ENCODE measurements around the gene PIP5K1C. TPM values are rescaled to one million over a fixed set of nuclear protein-coding genes. Genes with fewer than 3 reads are reported as not detected.

PIP5K1C gene
- polyA plus RNA-seq, 1 donor from 2014 or later, result 7.1 TPM

DNA sequence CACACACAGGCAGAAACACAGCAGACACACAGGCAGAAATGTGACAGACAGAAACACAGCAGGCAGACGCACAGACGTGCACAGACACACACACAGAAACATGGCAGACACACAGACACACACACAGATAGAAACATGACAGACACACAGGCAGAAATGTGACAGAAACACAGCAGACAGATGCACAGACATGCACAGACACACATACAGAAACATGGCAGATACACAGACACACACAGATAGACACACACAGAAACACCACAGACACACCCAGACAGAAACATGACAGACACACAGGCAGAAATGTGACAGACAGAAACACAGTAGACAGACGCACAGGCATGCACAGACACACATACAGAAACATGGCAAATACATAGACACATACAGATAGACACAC is 94.9 kb downstream of the PIP5K1C start:
- Histone ChIP-seq H3K27me3 (ENCODE audit: insufficient read depth, low read depth, low read length) (peaks cover 32% of the 10 kb centered on the region), H3K9ac (ENCODE audit: low read length) (no peak overlapping the region), H4K20me1 (ENCODE audit: insufficient read depth) (no peaks in the 10 kb centered on the region), H3K36me3 (ENCODE audit: insufficient read depth, low read length) (no peaks in the 10 kb centered on the region), H3K4me3 (ENCODE audit: low read length) (no peak overlapping the region), H3K27ac (ENCODE audit: low read length) (no peak overlapping the region), H3K79me2 (replicated peaks; ENCODE audit: insufficient read depth, low read length) (no peaks in the 10 kb centered on the region), H2AFZ (ENCODE audit: low read depth, low read length) (no peak overlapping the region), H3K9me2 (ENCODE audit: insufficient read depth, low read length) (no peaks in the 10 kb centered on the region), H3K4me2 (ENCODE audit: low read length) (no peak overlapping the region), H3K9me3 (ENCODE audit: low read length) (no peaks in the 10 kb centered on the region), H3F3A (ENCODE audit: insufficient read depth, low read length, poor library complexity, severe bottlenecking) (no peaks in the 10 kb centered on the region)
- TF ChIP-seq EP300 (conservative IDR thresholded peaks at IDR 0.05; ENCODE audit: poor library complexity, severe bottlenecking) (no peak), SMC3 (conservative IDR thresholded peaks at IDR 0.05; ENCODE audit: poor library complexity) (no peak), POLR2AphosphoS5 (IDR thresholded peaks at IDR 0.05) (no peak), MXI1 (conservative IDR thresholded peaks at IDR 0.05; ENCODE audit: poor library complexity, severe bottlenecking) (no peak)

DNA sequence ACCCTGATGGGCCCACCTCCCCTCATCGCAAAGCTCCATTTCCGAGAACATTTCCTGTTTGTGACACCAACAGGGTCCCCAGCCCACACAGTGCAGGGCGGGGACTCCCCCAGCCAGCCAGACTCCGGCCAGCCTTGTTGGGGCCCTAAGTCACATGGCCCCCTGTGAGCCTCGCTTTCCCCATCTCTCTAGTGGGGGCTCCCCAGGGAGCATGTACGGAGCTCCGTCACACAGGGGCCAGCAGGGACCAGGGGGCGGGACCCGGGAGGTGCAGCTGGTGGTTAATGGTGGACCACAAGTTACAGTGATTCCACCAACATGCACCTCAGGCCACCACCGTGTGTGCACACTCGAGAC is 95.3 kb downstream of the PIP5K1C start:
- H3K9ac ChIP-seq (ENCODE audit: low read length), result no peak overlapping the region
- no peaks in the 10 kb centered on the region for H3K79me2 ChIP-seq (replicated peaks; ENCODE audit: insufficient read depth, low read length)
- peaks cover 32% of the 10 kb centered on the region for H3K27me3 ChIP-seq (ENCODE audit: insufficient read depth, low read depth, low read length)
- H3K4me3 ChIP-seq (ENCODE audit: low read length), result no peak overlapping the region
- TF ChIP-seq CTCF (IDR thresholded peaks at IDR 0.05; ENCODE audit: poor library complexity, severe bottlenecking), result no peak
- TF ChIP-seq MXI1 (conservative IDR thresholded peaks at IDR 0.05; ENCODE audit: poor library complexity, severe bottlenecking), result no peak
- no peak for TF ChIP-seq EZH2 (IDR thresholded peaks at IDR 0.05; ENCODE audit: borderline replicate concordance, insufficient read depth, low read length, poor library complexity, severe bottlenecking)
- H4K20me1 ChIP-seq (ENCODE audit: insufficient read depth), result no peaks in the 10 kb centered on the region
- no peaks in the 10 kb centered on the region for H3K36me3 ChIP-seq (ENCODE audit: insufficient read depth, low read length)
- H3F3A ChIP-seq (ENCODE audit: insufficient read depth, low read length, poor library complexity, severe bottlenecking), result no peaks in the 10 kb centered on the region
- H3K4me2 ChIP-seq (ENCODE audit: low read length), result no peak overlapping the region
- no peak overlapping the region for H2AFZ ChIP-seq (ENCODE audit: low read depth, low read length)
- H3K27ac ChIP-seq (ENCODE audit: low read length), result no peak overlapping the region
- H3K9me3 ChIP-seq (ENCODE audit: low read length), result no peaks in the 10 kb centered on the region
- no peaks in the 10 kb centered on the region for H3K9me2 ChIP-seq (ENCODE audit: insufficient read depth, low read length)

DNA sequence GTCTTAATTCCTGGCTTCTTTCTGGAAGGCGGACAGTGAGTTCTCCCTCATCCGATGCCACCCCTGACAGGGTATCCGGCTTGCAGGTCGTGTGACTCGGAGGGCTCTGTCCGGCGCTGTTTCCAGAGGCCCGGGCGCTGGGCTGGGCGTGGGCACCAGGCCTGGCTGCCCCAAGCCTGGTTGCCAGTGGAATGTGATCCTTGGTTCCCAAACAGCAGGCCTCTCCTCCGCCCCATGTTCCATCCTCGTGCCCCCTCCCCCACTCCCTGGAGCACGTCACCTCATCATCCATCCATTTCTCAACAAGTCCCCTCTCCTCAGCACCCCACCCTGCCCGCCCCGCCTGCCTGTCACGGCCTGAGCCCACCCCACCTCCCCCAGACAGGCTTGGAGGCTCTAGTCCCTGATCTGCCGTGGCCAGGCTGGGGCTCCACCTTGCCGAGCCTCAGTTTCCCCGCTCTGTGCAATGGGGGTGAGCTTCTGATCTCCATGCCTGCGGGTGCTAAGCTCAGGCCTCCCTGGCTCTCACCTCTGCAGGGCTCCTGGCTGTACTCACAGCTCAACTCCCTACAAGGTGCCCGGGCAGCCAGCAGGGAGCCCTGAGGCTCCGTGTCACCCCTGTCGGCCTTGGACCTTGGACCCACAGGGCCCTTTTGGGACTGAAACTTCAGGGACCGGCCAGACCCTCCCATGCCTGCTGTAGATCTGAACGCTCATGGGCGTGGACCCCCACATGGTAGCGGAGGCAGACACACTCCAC is 95.9 kb downstream of the PIP5K1C start:
- no peak overlapping the region for H3K4me2 ChIP-seq (ENCODE audit: low read length)
- H3K27me3 ChIP-seq (ENCODE audit: insufficient read depth, low read depth, low read length), result peaks cover 32% of the 10 kb centered on the region
- no peak overlapping the region for H2AFZ ChIP-seq (ENCODE audit: low read depth, low read length)
- H3K9ac ChIP-seq (ENCODE audit: low read length), result no peak overlapping the region
- TF ChIP-seq REST (IDR thresholded peaks at IDR 0.05; ENCODE audit: borderline replicate concordance), result no peak
- TF ChIP-seq RAD21 (conservative IDR thresholded peaks at IDR 0.05), result no peak
- no peak for TF ChIP-seq EZH2 (IDR thresholded peaks at IDR 0.05; ENCODE audit: borderline replicate concordance, insufficient read depth, low read length, poor library complexity, severe bottlenecking)
- TF ChIP-seq TAF1 (IDR thresholded peaks at IDR 0.05; ENCODE audit: low read depth), result no peak
- no peak for TF ChIP-seq POLR2AphosphoS5 (IDR thresholded peaks at IDR 0.05)
- no peak for TF ChIP-seq SMC3 (conservative IDR thresholded peaks at IDR 0.05; ENCODE audit: poor library complexity)
- no peak for TF ChIP-seq MXI1 (conservative IDR thresholded peaks at IDR 0.05; ENCODE audit: poor library complexity, severe bottlenecking)
- no peaks in the 10 kb centered on the region for H3F3A ChIP-seq (ENCODE audit: insufficient read depth, low read length, poor library complexity, severe bottlenecking)
- no peaks in the 10 kb centered on the region for H3K9me2 ChIP-seq (ENCODE audit: insufficient read depth, low read length)
- H3K27ac ChIP-seq (ENCODE audit: low read length), result no peak overlapping the region
- H3K79me2 ChIP-seq (replicated peaks; ENCODE audit: insufficient read depth, low read length), result no peaks in the 10 kb centered on the region
- H3K9me3 ChIP-seq (ENCODE audit: low read length), result no peaks in the 10 kb centered on the region
- H3K36me3 ChIP-seq (ENCODE audit: insufficient read depth, low read length), result no peaks in the 10 kb centered on the region
- no peak overlapping the region for H3K4me3 ChIP-seq (ENCODE audit: low read length)
- no peaks in the 10 kb centered on the region for H4K20me1 ChIP-seq (ENCODE audit: insufficient read depth)
